Activated CD4-positive, alpha-beta T cell treated with anti-CD3 and anti-CD28 coated beads, Interleukin-2, amount 10 ng/mL, durations not matched to agents 7 days and 5 days (primary cell): ENCODE data around the gene SLC44A1. TPM values are rescaled to one million over a fixed set of nuclear protein-coding genes. Genes with fewer than 3 reads are reported as not detected.

Source experiments
- CTCF ChIA-PET: fragments of 350-600 bp; sonication (Branson Sonifier 250); formaldehyde crosslinking; loops from one replicate; lab custom pipeline; 2021; ENCODE audit warnings: antibody characterized with exemption; lab: Charles Lee
- POLR2A ChIA-PET: fragments of 350-600 bp; sonication (Branson Sonifier 250); formaldehyde crosslinking; loops from one replicate; lab custom pipeline; 2021; ENCODE audit warnings: antibody characterized with exemption; lab: Charles Lee
- DNase-seq: peaks from one replicate; pipeline ENCODE4 v3.0.0-alpha.2; 2020
- H3K27ac Mint-ChIP-seq: one replicate; pipeline ENCODE4 v1.8.0; 2021; ENCODE audit warnings: mild to moderate bottlenecking, moderate library complexity, mixed read lengths
- H3K27me3 Mint-ChIP-seq: one replicate; pipeline ENCODE4 v1.8.0; 2021; ENCODE audit warnings: mixed read lengths
- H3K36me3 Mint-ChIP-seq: one replicate; pipeline ENCODE4 v1.8.0; 2021; ENCODE audit warnings: low read depth, mixed read lengths
- H3K4me1 Mint-ChIP-seq: one replicate; pipeline ENCODE4 v1.8.0; 2021; ENCODE audit warnings: mixed read lengths
- H3K4me3 Mint-ChIP-seq: one replicate; pipeline ENCODE4 v1.8.0; 2021; ENCODE audit warnings: mild to moderate bottlenecking, moderate library complexity, mixed read lengths
- H3K9me3 Mint-ChIP-seq: one replicate; pipeline ENCODE4 v1.8.0; 2021; ENCODE audit warnings: mixed read lengths
- total RNA-seq, 2 experiments: library from RNA; stranded (reverse); gene quantifications; one replicate each; pipeline ENCODE4 v1.2.3, GENCODE V29; 2021

SLC44A1 gene
- total RNA-seq, 2 experiments from 2014 or later = 19.6 to 21.8 TPM

DNA sequence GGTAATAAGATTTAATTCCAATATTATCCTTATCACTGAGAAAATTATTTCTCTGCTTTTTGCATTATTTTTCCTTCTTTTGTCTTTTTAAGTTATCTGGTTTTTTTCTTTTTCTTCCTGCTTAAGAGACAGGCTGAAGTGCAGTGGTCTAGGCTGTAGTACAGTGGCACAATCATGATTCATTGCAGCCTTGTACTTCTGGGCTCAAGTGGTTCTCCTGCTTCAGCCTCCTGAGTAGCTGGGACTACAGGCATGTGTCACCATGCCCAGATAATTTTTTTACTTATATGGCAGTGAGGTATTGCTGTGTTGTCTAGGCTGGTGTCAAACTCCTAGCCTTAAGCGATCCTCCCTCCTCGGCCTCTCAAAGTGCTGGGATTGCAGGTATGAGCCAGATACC is 93.9 kb downstream of the SLC44A1 start:
- H3K4me1 Mint-ChIP-seq = peaks cover 25% of the 10 kb centered on the region
- no peaks in the 10 kb centered on the region for H3K9me3 Mint-ChIP-seq
- H3K4me3 Mint-ChIP-seq = no peak overlapping the region
- no peak overlapping the region for H3K27ac Mint-ChIP-seq
- DNase-seq = no peak
- CTCF ChIA-PET = no interaction called here
- POLR2A ChIA-PET = no interaction called here
- H3K36me3 Mint-ChIP-seq = peaks cover 5% of the 10 kb centered on the region
- no peaks in the 10 kb centered on the region for H3K27me3 Mint-ChIP-seq

DNA sequence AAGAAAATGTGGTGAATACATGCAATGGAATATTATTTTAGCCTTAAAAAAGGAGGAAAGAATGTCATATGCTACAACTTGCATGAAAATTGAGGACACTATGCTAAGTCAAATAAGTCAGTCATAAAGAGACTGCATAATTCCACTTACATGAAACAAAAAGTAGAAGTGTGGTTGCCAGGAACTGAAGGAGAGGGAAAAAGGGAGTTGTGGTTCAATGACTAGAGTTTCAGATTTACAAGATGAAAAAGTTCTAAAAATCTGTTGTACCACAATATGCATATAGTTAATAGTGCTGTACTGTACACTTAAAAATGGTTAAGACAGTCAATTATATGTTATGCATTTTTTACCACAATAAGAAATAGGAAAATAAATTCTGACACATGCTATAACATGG is 95.4 kb downstream of the SLC44A1 start:
- ChIA-PET POLR2A (no interaction called here), CTCF (no interaction called here)
- H3K4me1 Mint-ChIP-seq = peaks cover 25% of the 10 kb centered on the region
- no peaks in the 10 kb centered on the region for H3K27me3 Mint-ChIP-seq
- no peak overlapping the region for H3K27ac Mint-ChIP-seq
- H3K9me3 Mint-ChIP-seq = no peaks in the 10 kb centered on the region
- peaks cover 5% of the 10 kb centered on the region for H3K36me3 Mint-ChIP-seq
- no peak for DNase-seq
- no peak overlapping the region for H3K4me3 Mint-ChIP-seq

DNA sequence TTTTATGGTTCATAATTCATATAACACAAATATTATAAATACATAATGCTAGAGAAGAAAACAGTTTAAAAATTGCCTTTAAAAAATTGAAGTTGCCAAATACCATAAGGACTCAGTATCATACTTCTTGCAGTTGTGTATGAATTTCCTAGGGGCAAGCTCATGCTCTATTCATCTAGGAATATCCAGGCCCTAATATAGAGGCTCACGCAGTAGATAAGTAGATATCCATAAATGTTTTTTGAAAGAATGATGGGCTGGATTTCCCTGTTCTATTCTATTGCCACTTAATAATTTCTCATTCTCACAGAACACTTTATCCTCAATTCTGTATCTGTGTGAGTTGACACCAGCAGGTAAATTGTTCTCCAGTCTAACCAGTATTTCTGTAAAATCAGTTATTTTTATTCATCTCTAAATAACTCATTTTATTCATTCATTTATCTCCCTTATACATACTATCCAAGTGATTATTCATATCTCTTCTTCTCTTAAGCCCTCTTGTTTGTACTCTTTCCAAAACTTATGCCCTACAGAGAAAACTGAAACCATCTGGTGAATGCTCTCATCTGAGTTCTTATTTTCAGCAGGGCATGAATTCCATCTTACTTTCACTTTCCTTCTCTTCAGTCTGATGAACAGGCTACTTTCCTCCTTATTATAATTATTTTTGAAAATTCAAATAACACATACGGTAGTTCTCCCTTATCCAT is 97.1 kb downstream of the SLC44A1 start:
- Mint-ChIP-seq H3K9me3 (no peaks in the 10 kb centered on the region), H3K4me1 (peaks cover 25% of the 10 kb centered on the region), H3K4me3 (peak overlapping the region; percentile 38), H3K27me3 (no peaks in the 10 kb centered on the region), H3K36me3 (peaks cover 5% of the 10 kb centered on the region), H3K27ac (peak overlapping the region; percentile 55)
- ChIA-PET CTCF (no interaction called here), POLR2A (no interaction called here)
- no peak for DNase-seq

DNA sequence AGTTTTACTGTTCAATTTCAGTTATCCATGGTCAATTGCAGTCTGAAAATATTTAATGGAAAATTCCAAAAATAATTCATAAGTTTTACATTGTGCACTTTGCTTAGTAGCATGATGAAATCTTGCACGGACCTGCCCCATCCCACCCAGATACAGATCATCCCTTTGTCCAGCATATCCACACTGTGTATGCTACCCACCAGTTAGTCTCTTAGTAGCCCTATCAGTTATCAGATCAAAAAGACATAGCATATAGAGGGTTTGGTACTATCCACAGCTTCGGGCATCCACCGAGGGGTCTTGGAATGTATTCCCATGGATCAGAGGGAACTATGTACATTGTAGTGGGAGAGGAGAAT is 97.7 kb downstream of the SLC44A1 start:
- Mint-ChIP-seq H3K9me3 (no peaks in the 10 kb centered on the region), H3K27ac (peak overlapping the region; percentile 55), H3K4me1 (peaks cover 25% of the 10 kb centered on the region), H3K36me3 (peaks cover 5% of the 10 kb centered on the region), H3K27me3 (no peaks in the 10 kb centered on the region), H3K4me3 (peak overlapping the region; percentile 38)
- DNase-seq = no peak
- POLR2A ChIA-PET = no interaction called here
- CTCF ChIA-PET = no interaction called here

DNA sequence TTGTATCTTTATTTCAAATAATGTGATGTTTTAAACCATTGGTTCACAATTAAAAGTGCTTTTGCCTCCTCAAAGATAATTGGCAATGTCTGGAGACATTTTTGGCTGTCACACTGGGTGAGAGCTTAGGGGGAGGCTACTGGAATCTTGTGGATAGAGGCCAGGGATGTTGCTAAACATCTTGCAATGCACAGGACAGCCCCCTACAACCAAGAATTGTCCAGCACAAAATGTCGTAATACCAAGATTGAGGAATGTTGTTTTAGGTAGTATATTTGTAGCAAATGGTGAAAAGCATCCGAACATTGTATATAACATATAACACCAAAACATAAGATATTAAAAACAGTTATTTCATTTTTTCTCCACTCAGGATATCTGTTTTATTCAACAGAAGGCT is 99.8 kb downstream of the SLC44A1 start:
- CTCF ChIA-PET = no interaction called here
- Mint-ChIP-seq H3K27ac (no peak overlapping the region), H3K36me3 (peaks cover 3% of the 10 kb centered on the region)

DNA sequence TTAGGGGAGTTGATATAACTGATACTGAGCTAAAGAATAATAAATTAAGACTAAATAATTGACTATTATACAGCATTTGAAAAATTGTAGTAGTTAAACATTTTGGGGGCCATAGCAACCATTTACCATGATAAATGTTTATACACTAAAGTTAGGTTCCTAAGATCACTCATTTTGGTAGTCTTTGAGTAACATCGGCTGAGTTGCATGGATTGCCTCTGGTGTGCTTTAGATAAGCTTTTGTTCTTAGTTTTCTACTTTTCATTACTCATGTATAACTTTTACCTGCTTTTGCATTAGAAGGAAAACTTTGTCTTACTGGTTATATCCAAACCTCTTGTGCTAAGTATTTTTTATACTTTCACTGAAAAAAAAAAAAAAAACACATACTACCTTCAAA is 101.2 kb downstream of the SLC44A1 start:
- POLR2A ChIA-PET = interaction anchor here (0.6 kb wide), 1 partner anchor 14 kb away, joined by 3 read pairs; no protein-coding TSS in a partner anchor
- peaks cover 3% of the 10 kb centered on the region for H3K36me3 Mint-ChIP-seq
- no peak overlapping the region for H3K4me3 Mint-ChIP-seq
- H3K9me3 Mint-ChIP-seq = no peaks in the 10 kb centered on the region
- H3K4me1 Mint-ChIP-seq = peaks cover 17% of the 10 kb centered on the region
- no peaks in the 10 kb centered on the region for H3K27me3 Mint-ChIP-seq
- DNase-seq = no peak
- H3K27ac Mint-ChIP-seq = no peak overlapping the region
- CTCF ChIA-PET = no interaction called here

More for the DNA sequence above, 99.8 kb downstream of the SLC44A1 start:
- POLR2A ChIA-PET = no interaction called here
- Mint-ChIP-seq H3K27me3 (no peaks in the 10 kb centered on the region), H3K9me3 (no peaks in the 10 kb centered on the region), H3K4me1 (peaks cover 25% of the 10 kb centered on the region), H3K4me3 (no peak overlapping the region)
- DNase-seq = no peak

DNA sequence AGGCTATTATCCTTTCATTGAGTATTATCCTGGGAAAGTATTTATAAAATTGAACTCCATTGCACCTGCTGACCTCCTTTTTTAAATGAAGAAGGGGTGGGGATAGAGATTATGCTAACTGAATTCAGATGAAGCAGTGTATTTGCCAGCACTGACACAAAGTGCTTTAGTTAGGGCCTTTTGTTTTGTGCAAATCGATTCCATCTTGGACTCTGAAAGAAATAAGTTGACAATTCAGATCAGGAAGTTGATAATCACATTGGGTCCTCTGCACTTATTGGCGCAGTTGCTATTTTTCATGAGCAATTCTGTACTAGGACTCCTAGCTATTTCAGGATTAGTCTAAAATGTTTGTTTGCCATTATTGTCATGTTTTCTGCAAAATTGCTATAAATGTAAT is 101.8 kb downstream of the SLC44A1 start:
- H3K4me1 Mint-ChIP-seq = peaks cover 15% of the 10 kb centered on the region
- no peak overlapping the region for H3K4me3 Mint-ChIP-seq
- no peaks in the 10 kb centered on the region for H3K9me3 Mint-ChIP-seq
- DNase-seq = no peak
- H3K27ac Mint-ChIP-seq = no peak overlapping the region
- H3K27me3 Mint-ChIP-seq = no peaks in the 10 kb centered on the region
- POLR2A ChIA-PET = interaction anchor here (0.6 kb wide), 1 partner anchor 14 kb away, joined by 3 read pairs; no protein-coding TSS in a partner anchor
- H3K36me3 Mint-ChIP-seq = peaks cover 3% of the 10 kb centered on the region
- CTCF ChIA-PET = no interaction called here

DNA sequence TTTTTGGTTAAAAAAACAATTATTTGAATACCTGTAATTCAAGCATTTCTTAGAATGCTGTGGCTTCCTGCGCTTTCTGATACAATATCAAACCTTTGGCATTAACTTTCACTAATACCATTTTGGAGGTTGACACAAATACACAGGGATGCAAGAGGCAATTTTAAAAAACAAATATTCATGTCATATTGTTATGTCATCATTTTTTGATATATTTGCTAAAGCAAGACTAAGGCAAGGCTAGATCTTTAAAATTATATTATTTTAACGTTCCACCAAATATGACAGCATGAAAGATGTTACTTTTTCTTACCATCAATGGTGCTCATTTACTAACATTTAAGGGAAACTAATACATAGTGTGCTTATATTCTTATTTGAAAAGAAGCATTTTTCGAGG is 110.0 kb downstream of the SLC44A1 start:
- Mint-ChIP-seq H3K27ac (no peak overlapping the region), H3K36me3 (peaks cover 3% of the 10 kb centered on the region), H3K9me3 (no peaks in the 10 kb centered on the region), H3K4me1 (peaks cover 8% of the 10 kb centered on the region), H3K4me3 (no peak overlapping the region), H3K27me3 (no peaks in the 10 kb centered on the region)
- CTCF ChIA-PET = no interaction called here
- no peak for DNase-seq
- POLR2A ChIA-PET = no interaction called here

DNA sequence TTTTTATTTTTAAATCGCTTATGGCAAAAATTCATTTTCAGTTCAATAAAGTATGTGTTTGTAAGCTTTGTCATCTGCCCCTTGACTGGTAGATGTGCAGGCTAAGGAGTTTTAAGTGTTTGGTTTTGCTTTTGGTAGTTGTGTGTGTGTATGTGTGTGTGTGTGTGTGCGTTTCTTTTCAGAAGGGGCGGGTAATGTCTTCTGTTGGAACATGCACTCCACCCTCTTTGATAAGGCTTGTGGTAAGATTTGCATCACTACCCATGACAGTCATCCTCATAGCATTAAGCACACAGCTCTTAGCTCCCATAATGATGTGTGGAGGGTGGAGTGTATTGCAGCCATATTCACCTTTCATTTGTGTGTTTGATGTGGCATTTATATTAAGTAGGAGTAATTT is 111.3 kb downstream of the SLC44A1 start:
- Mint-ChIP-seq H3K27ac (no peak overlapping the region), H3K4me1 (peaks cover 19% of the 10 kb centered on the region), H3K4me3 (no peak overlapping the region), H3K27me3 (no peaks in the 10 kb centered on the region), H3K36me3 (peaks cover 8% of the 10 kb centered on the region), H3K9me3 (no peaks in the 10 kb centered on the region)
- peak; percentile 49 for DNase-seq
- CTCF ChIA-PET = interaction anchor here (0.6 to 1.4 kb wide), 2 partner anchors 12 to 33 kb away, joined by 3 read pairs; no protein-coding TSS in a partner anchor
- POLR2A ChIA-PET = interaction anchor here (0.7 kb wide), 1 partner anchor 538 kb away, joined by 3 read pairs; no protein-coding TSS in a partner anchor

DNA sequence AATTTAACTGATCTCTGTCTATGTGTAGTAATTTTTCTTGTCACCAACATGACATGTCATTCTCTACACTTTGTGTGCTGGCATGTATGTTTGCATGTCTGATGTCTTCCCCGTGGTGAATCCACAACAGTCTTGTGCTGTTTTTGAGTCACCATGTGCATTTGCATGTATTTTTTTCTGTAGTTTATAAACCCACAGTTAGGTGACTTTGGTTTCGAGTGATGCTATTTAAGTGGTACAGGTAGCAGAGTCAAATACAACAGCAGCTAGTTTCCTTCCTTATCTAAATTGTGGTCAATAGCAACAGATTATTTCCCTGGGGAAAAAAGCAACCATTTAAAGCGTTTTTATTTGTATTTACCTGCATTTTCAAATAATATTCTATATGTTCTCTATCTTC is 113.5 kb downstream of the SLC44A1 start:
- ChIA-PET CTCF (interaction anchor here (1.5 to 1.9 kb wide), 2 partner anchors 10 to 76 kb away, joined by 3 read pairs; no protein-coding TSS in a partner anchor), POLR2A (no interaction called here)
- Mint-ChIP-seq H3K4me3 (no peak overlapping the region), H3K36me3 (peaks cover 13% of the 10 kb centered on the region), H3K27ac (no peak overlapping the region), H3K4me1 (peaks cover 29% of the 10 kb centered on the region), H3K27me3 (no peaks in the 10 kb centered on the region), H3K9me3 (no peaks in the 10 kb centered on the region)
- DNase-seq = no peak

DNA sequence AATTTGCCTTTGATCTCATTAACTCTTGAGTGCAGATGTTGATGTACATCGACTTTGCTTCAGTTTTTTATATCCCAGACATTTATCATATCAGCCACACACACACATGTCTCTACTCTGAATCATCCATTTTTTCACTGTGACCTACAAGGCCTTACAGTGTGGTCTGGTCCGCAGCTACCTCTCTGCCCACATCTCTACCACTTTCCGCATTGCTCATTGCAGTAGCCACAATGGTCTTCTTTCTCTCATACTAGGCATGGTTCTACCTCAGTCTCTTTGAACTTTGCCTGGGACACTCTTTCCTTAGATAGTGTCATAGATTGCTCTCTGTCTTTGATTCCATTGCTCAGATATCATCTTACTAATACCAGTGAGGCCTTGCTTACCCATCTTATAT is 115.4 kb downstream of the SLC44A1 start:
- peaks cover 16% of the 10 kb centered on the region for H3K36me3 Mint-ChIP-seq
- POLR2A ChIA-PET = interaction anchor here (0.5 kb wide), 1 partner anchor 14 kb away, joined by 3 read pairs; no protein-coding TSS in a partner anchor
- H3K4me3 Mint-ChIP-seq = no peak overlapping the region
- H3K27me3 Mint-ChIP-seq = no peaks in the 10 kb centered on the region
- H3K27ac Mint-ChIP-seq = no peak overlapping the region
- CTCF ChIA-PET = interaction anchor here (1.5 to 1.7 kb wide), 3 partner anchors 10 to 14 kb away, joined by 4 to 5 read pairs (median 4); no protein-coding TSS in a partner anchor
- peaks cover 29% of the 10 kb centered on the region for H3K4me1 Mint-ChIP-seq
- no peaks in the 10 kb centered on the region for H3K9me3 Mint-ChIP-seq
- DNase-seq = peak; percentile 14

DNA sequence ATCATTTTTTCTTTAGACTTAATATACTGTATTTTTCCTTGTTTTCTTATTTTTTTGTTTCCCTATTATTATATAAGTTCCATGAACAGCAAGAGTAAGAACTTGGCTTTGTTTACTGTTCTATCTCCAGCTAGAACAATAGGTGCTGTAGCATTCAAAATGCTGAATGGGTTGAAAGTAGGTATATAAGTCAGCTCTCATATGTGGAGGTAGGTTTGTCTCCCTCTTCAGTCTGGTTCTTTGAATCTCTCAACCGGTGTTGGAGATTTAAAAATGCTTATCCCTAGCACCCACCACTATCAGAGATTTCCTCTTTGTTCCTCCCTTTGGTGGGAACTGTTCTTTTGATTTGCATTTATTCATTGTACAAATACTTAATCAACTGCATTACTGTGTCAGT is 115.9 kb downstream of the SLC44A1 start:
- Mint-ChIP-seq H3K36me3 (peaks cover 16% of the 10 kb centered on the region), H3K4me3 (no peak overlapping the region), H3K4me1 (peaks cover 29% of the 10 kb centered on the region), H3K27me3 (no peaks in the 10 kb centered on the region), H3K9me3 (no peaks in the 10 kb centered on the region), H3K27ac (no peak overlapping the region)
- DNase-seq = no peak
- POLR2A ChIA-PET = interaction anchor here (0.5 kb wide), 1 partner anchor 14 kb away, joined by 3 read pairs; no protein-coding TSS in a partner anchor
- CTCF ChIA-PET = interaction anchor here (1.5 to 1.7 kb wide), 3 partner anchors 10 to 14 kb away, joined by 4 to 5 read pairs (median 4); no protein-coding TSS in a partner anchor

DNA sequence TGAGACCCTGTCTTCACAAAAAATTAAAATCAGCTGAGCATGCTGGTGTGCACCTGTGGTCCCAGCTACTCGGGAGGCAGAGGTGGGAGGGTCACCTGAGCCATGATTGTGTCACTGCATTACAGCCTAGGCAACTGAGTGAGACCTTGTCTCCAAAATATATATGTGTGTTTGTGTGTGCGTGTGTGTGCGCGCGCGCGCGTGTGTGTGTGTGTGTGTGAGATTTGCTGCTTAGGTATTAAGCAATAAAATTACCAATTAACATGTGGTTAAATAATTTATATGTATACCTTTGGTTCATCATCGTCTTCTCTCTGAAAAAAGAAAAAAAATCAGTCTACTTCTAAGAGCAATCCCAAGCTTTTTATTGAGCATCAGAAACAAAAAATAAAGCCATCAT is 117.4 kb downstream of the SLC44A1 start:
- Mint-ChIP-seq H3K27ac (no peak overlapping the region), H3K36me3 (peaks cover 19% of the 10 kb centered on the region), H3K4me1 (peaks cover 21% of the 10 kb centered on the region), H3K9me3 (no peaks in the 10 kb centered on the region), H3K27me3 (no peaks in the 10 kb centered on the region), H3K4me3 (no peak overlapping the region)
- CTCF ChIA-PET = interaction anchor here (0.6 kb wide), 1 partner anchor 279 kb away, joined by 3 read pairs; no protein-coding TSS in a partner anchor
- DNase-seq = no peak
- POLR2A ChIA-PET = no interaction called here
